Measurements from ENCODE around the gene LAMB3. TPM values are rescaled to one million over a fixed set of nuclear protein-coding genes. Genes with fewer than 3 reads are reported as not detected.
A peak's percentile ranks its signal among the peaks of the same experiment; 100 is the strongest.

The LAMB3 gene
- total and polyA plus RNA-seq, 3 donors from 2014 or later = 1.6 to 2.0 (median 1.7) TPM

DNA sequence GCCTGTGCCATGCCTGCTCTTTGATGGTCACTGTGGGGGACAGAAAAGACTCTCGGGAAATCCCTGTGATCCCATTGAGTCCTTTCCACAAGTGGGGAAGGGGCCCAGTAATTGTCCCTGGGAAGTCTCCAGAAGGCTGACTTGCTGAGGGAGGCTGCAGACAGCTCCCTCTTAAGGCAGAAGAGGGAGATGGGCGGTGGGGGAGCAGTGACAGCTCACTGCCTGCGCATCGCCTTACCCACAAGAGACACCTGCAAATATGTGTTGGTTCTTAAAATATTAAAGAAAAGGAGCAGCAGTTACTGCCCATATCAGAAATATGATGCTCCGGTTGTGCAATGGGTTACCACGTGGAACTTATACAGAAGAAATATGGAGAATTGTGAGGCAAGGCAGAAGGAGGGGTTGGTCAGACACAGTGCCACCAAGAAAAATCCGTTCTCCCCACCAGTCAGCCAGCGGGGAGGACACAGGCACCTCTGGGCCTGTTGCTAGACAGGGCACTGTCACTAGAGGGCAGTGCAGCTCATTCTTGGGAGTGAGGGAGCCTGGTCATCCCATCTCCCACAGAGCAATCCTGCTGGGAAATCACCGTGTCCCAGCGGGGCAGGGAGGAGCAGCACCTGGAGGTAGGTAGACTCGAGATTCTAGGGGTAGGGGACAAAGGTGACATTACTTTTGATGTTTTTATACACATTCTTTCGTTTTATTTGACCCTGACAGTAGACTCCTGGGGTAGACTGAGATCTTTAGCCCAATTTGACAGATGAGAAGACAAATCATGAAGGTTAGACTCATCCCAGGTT lies 75.6 kb downstream of the LAMB3 start:
- no peak overlapping the region for H3K4me3 ChIP-seq
- H3K27me3 ChIP-seq = no peaks in the 10 kb centered on the region
- no peak overlapping the region for H3K27ac ChIP-seq
- no peaks in the 10 kb centered on the region for H3K36me3 ChIP-seq (ENCODE audit: low read depth, missing control alignments)
- WGBS, 2 donors = 30 to 31% methylated on average over 12 of the region's 12 CpGs
- intact Hi-C loops (cut with DNase I; ENCODE audit: low total_unique reads) = loop anchor here (5.0 kb wide), 1 partner anchor 116 kb away; no protein-coding TSS in a partner anchor
- no peaks in the 10 kb centered on the region for H3K4me1 ChIP-seq
- H3K9me3 ChIP-seq = no peaks in the 10 kb centered on the region
- DNase-seq = peak; percentile 89
- TF ChIP-seq POLR2A (IDR thresholded peaks at IDR 0.05) = no peak
- TF ChIP-seq, protein P1, sequence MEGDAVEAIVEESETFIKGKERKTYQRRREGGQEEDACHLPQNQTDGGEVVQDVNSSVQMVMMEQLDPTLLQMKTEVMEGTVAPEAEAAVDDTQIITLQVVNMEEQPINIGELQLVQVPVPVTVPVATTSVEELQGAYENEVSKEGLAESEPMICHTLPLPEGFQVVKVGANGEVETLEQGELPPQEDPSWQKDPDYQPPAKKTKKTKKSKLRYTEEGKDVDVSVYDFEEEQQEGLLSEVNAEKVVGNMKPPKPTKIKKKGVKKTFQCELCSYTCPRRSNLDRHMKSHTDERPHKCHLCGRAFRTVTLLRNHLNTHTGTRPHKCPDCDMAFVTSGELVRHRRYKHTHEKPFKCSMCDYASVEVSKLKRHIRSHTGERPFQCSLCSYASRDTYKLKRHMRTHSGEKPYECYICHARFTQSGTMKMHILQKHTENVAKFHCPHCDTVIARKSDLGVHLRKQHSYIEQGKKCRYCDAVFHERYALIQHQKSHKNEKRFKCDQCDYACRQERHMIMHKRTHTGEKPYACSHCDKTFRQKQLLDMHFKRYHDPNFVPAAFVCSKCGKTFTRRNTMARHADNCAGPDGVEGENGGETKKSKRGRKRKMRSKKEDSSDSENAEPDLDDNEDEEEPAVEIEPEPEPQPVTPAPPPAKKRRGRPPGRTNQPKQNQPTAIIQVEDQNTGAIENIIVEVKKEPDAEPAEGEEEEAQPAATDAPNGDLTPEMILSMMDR (IDR thresholded peaks at IDR 0.05) = peak; percentile 79 to 88 (median 83)

DNA sequence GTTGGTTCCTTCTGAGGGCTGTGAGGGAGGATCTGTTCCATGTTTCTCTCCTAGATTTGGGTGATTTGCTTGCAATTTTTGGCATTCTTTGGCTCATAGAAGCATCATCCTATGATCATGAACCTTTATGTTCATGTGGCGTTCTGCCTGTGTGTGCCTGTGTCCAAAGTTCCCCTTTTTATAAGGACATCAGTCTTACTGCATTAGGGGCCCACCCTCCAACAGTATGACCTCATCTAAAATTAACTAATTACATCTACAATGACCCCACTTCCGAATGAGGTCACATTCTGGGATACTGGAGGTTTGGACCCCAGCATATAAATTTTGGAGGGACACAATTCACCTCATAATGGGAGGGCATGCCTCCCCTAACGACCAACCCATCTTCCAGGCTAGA lies 81.5 kb downstream of the LAMB3 start:
- H3K4me1 ChIP-seq = no peaks in the 10 kb centered on the region
- WGBS, 2 donors = 77 to 84% methylated on average over 3 of the region's 3 CpGs
- intact Hi-C loops (cut with DNase I; ENCODE audit: low total_unique reads) = no loop called here
- H3K9me3 ChIP-seq = no peaks in the 10 kb centered on the region
- H3K27me3 ChIP-seq = no peaks in the 10 kb centered on the region
- no peaks in the 10 kb centered on the region for H3K36me3 ChIP-seq (ENCODE audit: low read depth, missing control alignments)
- H3K27ac ChIP-seq = no peak overlapping the region
- no peak overlapping the region for H3K4me3 ChIP-seq
- TF ChIP-seq POLR2A (IDR thresholded peaks at IDR 0.05) = no peak
- no peak for DNase-seq

DNA sequence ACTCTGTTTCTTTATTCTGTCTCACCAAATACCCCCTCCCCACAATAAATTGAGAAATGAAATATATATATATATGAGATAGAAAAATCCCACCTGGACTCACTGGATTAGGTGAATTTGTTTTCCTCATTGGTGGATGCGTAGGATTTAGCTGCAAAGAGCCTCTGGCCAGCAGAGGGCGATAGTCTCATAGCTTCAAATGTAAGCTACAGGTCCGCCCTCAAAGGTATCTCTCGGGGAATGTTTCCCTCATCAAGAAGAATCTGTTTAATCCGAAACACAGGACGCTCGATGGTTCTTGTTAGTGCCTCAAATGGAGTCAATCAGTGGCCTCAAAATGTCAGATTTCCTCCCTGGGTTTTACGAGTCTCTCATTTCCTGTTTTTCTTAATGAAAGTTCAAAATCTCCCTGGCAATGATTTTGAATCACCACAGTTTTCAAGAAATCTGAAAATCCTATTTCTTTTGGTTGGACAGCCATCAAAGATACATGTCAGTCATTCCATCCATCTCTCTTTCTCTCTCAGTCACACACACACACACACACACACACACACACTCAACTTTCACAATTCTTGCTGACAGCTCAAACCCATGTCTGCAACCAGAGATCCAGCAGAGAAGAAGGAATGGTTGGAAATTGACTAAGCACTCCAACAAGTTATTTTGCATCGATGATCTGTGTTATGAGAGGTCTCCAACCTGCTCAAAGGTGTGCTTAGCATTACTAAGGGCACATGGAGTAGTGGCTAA lies 82.6 kb downstream of the LAMB3 start:
- H3K9me3 ChIP-seq = no peaks in the 10 kb centered on the region
- H3K36me3 ChIP-seq (ENCODE audit: low read depth, missing control alignments) = no peaks in the 10 kb centered on the region
- H3K4me3 ChIP-seq = no peak overlapping the region
- H3K27me3 ChIP-seq = no peaks in the 10 kb centered on the region
- peak; percentile 94 for DNase-seq
- H3K27ac ChIP-seq = no peak overlapping the region
- TF ChIP-seq, protein P1 (IDR thresholded peaks at IDR 0.05) = peak; percentile 38 to 83 (median 81)
- TF ChIP-seq POLR2A (IDR thresholded peaks at IDR 0.05) = no peak
- WGBS, 2 donors = 11 to 12% methylated on average over 9 of the region's 9 CpGs
- intact Hi-C loops (cut with DNase I; ENCODE audit: low total_unique reads) = no loop called here
- no peaks in the 10 kb centered on the region for H3K4me1 ChIP-seq

DNA sequence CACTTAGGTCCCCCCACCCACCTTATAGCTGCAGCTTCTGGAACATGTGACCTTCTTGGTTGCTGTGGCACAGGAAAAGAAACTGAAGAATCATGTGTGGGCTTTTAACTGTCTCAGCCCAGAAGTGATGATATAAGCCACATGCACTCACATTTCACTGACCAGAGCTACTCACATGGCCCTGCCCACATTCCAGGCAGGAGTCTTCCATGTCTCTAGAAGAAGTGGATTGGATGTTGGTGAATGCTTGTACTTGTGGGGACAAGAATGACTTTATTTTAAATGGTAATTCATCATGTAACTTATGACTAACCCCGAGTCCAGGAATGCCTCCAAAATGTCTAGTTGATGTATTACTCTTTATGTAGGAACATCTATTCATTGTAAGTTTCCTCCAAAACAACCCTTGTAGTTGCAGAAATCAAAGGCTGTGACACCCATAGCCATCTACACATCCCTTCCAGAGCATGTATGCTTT lies 84.5 kb downstream of the LAMB3 start:
- no peaks in the 10 kb centered on the region for H3K4me1 ChIP-seq
- TF ChIP-seq, protein P1 (IDR thresholded peaks at IDR 0.05) = no peak
- no peak for TF ChIP-seq POLR2A (IDR thresholded peaks at IDR 0.05)
- H3K9me3 ChIP-seq = no peaks in the 10 kb centered on the region
- H3K27ac ChIP-seq = no peak overlapping the region
- no peaks in the 10 kb centered on the region for H3K27me3 ChIP-seq
- H3K36me3 ChIP-seq (ENCODE audit: low read depth, missing control alignments) = no peaks in the 10 kb centered on the region
- no peak overlapping the region for H3K4me3 ChIP-seq
- 54 to 66% methylated on average over 1 of the region's 1 CpG for WGBS, 2 donors
- DNase-seq = no peak
- intact Hi-C loops (cut with DNase I; ENCODE audit: low total_unique reads) = no loop called here

All from testis (tissue), 3 donors.